ENCODE measurements around the gene C2orf15. TPM values are rescaled to one million over a fixed set of nuclear protein-coding genes. Genes with fewer than 3 reads are reported as not detected.
"Not testable (repeated sequence)": the region's sequence is repeated elsewhere in the genome, so short reads cannot be mapped to it uniquely, and the experiment has no call there.

The C2orf15 gene, protein sequence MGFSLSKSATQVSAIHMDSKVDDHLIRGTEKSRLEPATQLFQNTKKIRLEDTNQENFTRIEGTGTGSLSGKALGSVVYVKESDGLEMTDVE
- polyA plus RNA-seq (ENCODE audit: low read depth in 6 of 6), result 1 to 10 TPM in 5 of 6 donors, not detected in 1; 1.6 to 5.7 (median 3.4) TPM

- peak; percentile 98 for DNase-seq
- Mint-ChIP-seq H3K4me1 (peaks cover 8 to 13% (median 12%) of the 10 kb centered on the region in 3 donors), H3K9me3 (peaks cover 0 to 2% (median 0%) of the 10 kb centered on the region in 7 donors)
These were observed at the start of gene C2orf15 for GRCh38 chr2:99141110-99142108. TSS of gene C2orf15 (plus strand) at chr2:99141707. CDS start at chr2:99150559, 8,852 bp downstream.

GRCh38 chr2:99096728-99097127, 44.8 kb upstream of the C2orf15 start:
- H3K27me3 Mint-ChIP-seq, result no peaks in the 10 kb centered on the region
- DNase-seq (no peak), ATAC-seq (ENCODE audit: low read depth in 2 of 2) (no peak)
- no peak overlapping the region for H3K27ac Mint-ChIP-seq
- H3K4me3 Mint-ChIP-seq, result no peak overlapping the region
- H3K36me3 Mint-ChIP-seq, result peaks cover 0 to 16% of the 10 kb centered on the region in 2 donors
- peaks cover 0 to 22% (median 13%) of the 10 kb centered on the region in 7 donors for H3K9me3 Mint-ChIP-seq
- peaks cover 0 to 6% (median 0%) of the 10 kb centered on the region in 3 donors for H3K4me1 Mint-ChIP-seq

More at GRCh38 chr2:99141110-99142108, at the start of gene C2orf15:
- peak within 1 kb of the TSS; percentile 87 to 98 (median 98) for H3K4me3 Mint-ChIP-seq
- peak within 1 kb of the TSS; percentile 98 to 100 (median 99) for H3K27ac Mint-ChIP-seq
- H3K36me3 Mint-ChIP-seq, result peaks cover 4 to 5% of the 10 kb centered on the region in 2 donors
- ATAC-seq (ENCODE audit: low read depth in 2 of 2), result peak; percentile 81 to 82
- H3K27me3 Mint-ChIP-seq, result no peaks in the 10 kb centered on the region

DNA sequence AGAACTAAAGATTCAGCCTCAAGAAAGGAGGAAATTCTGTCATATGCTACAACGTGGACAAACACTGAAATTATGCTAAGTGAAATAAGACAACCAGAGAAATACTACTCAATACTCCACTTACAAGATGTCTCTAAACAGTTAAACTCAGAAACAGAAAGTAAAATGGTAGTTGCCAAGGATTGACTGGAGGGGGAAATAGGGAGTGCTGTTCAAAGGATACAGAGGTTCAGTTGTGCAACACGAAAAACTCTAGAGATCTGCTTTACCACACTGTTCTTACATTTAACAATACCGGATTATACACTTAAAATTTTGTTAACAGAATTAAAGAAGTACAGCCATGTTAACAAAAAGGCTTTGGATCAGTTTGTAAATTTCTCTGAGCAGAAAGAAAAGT, 39.8 kb upstream of the C2orf15 start:
- H3K4me3 Mint-ChIP-seq, result no peak overlapping the region
- peaks cover 0 to 11% (median 0%) of the 10 kb centered on the region in 3 donors for H3K4me1 Mint-ChIP-seq
- peak overlapping the region in 4 of 6 donors; percentile 14 to 94 (median 26) for H3K27ac Mint-ChIP-seq
- DNase-seq (no peak), ATAC-seq (ENCODE audit: low read depth in 2 of 2) (no peak)
- no peaks in the 10 kb centered on the region for H3K27me3 Mint-ChIP-seq
- H3K9me3 Mint-ChIP-seq, result no peaks in the 10 kb centered on the region
- H3K36me3 Mint-ChIP-seq, result peaks cover 9% of the 10 kb centered on the region in 2 donors

DNA sequence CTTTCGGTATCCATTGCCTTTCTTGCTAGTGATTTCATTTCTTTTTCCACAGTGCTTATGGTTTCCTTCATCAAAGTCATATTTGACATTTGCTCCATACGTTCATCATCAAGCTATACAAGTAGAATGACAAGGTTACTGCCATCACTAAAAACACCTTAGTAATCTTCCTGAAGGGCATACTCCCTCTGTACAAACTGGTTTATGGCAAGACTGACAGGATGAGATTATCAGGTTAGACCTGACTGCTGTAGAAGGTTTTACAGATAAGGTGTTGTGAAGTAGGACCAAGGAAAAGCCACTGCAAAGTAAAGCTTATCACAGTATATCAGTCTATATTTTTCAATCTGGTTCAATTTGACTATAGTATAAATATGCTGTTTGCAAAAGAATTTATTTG, 37.5 kb upstream of the C2orf15 start:
- no peak overlapping the region for H3K4me3 Mint-ChIP-seq
- no peak for DNase-seq
- H3K9me3 Mint-ChIP-seq, result no peaks in the 10 kb centered on the region
- no peak overlapping the region for H3K27ac Mint-ChIP-seq
- no peaks in the 10 kb centered on the region for H3K27me3 Mint-ChIP-seq
- H3K4me1 Mint-ChIP-seq, result peaks cover 0 to 11% (median 0%) of the 10 kb centered on the region in 3 donors
- no peak for ATAC-seq (ENCODE audit: low read depth in 2 of 2)
- H3K36me3 Mint-ChIP-seq, result peaks cover 7 to 14% of the 10 kb centered on the region in 2 donors

DNA sequence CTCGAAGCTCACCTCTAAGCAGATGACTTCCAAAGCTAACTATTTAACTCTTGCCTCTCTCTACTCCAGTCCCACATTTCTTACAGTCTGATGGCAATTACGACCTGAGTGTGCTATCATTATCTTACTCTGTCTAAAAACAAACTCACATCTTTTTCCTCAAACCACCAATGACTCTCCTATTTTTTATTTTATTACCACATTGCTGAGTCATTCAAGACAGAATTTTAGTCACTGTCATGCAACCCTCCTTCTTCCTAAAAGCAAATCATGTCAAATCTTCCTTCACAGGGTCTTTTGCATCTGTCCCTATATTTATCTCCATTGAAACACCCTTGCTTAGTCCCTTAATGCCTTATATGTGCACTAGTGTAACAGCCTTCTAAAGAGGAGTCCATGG, 34.6 kb upstream of the C2orf15 start:
- Mint-ChIP-seq H3K27me3 (no peaks in the 10 kb centered on the region), H3K36me3 (peaks cover 7 to 17% of the 10 kb centered on the region in 2 donors), H3K27ac (no peak overlapping the region)

GRCh38 chr2:99111236-99111635, 30.3 kb upstream of the C2orf15 start:
- H3K9me3 Mint-ChIP-seq, result no peaks in the 10 kb centered on the region
- DNase-seq, result no peak
- no peak for ATAC-seq (ENCODE audit: low read depth in 2 of 2)
- H3K4me3 Mint-ChIP-seq, result no peak overlapping the region
- no peak overlapping the region for H3K27ac Mint-ChIP-seq
- peaks cover 0 to 5% (median 0%) of the 10 kb centered on the region in 3 donors for H3K27me3 Mint-ChIP-seq
- no peaks in the 10 kb centered on the region for H3K4me1 Mint-ChIP-seq
- H3K36me3 Mint-ChIP-seq, result peaks cover 0 to 8% of the 10 kb centered on the region in 2 donors

More for the DNA sequence above, 34.6 kb upstream of the C2orf15 start:
- ATAC-seq (ENCODE audit: low read depth in 2 of 2) (no peak), DNase-seq (no peak)
- peaks cover 0 to 3% (median 0%) of the 10 kb centered on the region in 3 donors for H3K4me1 Mint-ChIP-seq
- no peak overlapping the region for H3K4me3 Mint-ChIP-seq
- H3K9me3 Mint-ChIP-seq, result no peaks in the 10 kb centered on the region

DNA sequence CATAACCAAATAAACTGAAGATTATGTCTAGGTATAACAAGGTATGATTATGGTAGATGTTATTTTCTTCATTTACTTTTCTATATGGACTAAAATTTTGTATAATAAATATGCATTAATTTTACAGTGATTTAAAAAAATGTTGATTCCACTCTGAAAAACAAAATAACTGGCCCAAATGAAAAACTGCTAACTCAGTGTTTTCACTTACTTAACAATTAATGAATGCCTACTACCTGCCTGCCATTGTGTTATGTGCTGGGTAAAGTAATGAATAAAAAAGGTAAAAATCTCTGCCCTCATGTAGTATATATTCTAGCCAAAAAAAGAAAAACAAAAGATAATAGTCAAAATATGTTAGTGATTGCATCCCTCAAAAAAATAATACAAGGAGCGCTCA, 29.6 kb upstream of the C2orf15 start:
- no peaks in the 10 kb centered on the region for H3K4me1 Mint-ChIP-seq
- no peak overlapping the region for H3K27ac Mint-ChIP-seq
- ATAC-seq (ENCODE audit: low read depth in 2 of 2) (no peak), DNase-seq (no peak)
- no peaks in the 10 kb centered on the region for H3K9me3 Mint-ChIP-seq
- peaks cover 0 to 5% (median 0%) of the 10 kb centered on the region in 3 donors for H3K27me3 Mint-ChIP-seq
- H3K4me3 Mint-ChIP-seq, result no peak overlapping the region
- peaks cover 0 to 8% of the 10 kb centered on the region in 2 donors for H3K36me3 Mint-ChIP-seq

- DNase-seq (no peak), ATAC-seq (ENCODE audit: low read depth in 2 of 2) (no peak)
- peak overlapping the region in 1 of 6 donors; percentile 86 for H3K27ac Mint-ChIP-seq
- no peaks in the 10 kb centered on the region for H3K9me3 Mint-ChIP-seq
- peaks cover 0 to 8% of the 10 kb centered on the region in 2 donors for H3K36me3 Mint-ChIP-seq
- no peaks in the 10 kb centered on the region for H3K4me1 Mint-ChIP-seq
- H3K4me3 Mint-ChIP-seq, result no peak overlapping the region
- peaks cover 0 to 5% (median 0%) of the 10 kb centered on the region in 3 donors for H3K27me3 Mint-ChIP-seq
These were observed 28.9 kb upstream of the C2orf15 start for GRCh38 chr2:99112617-99113016.

GRCh38 chr2:99127981-99128380, 13.5 kb upstream of the C2orf15 start:
- H3K4me1 Mint-ChIP-seq, result no peaks in the 10 kb centered on the region
- H3K27ac Mint-ChIP-seq, result no peak overlapping the region
- peaks cover 17 to 50% (median 39%) of the 10 kb centered on the region in 7 donors for H3K9me3 Mint-ChIP-seq
- DNase-seq (no peak), ATAC-seq (ENCODE audit: low read depth in 2 of 2) (no peak)
- H3K27me3 Mint-ChIP-seq, result no peaks in the 10 kb centered on the region
- no peak overlapping the region for H3K4me3 Mint-ChIP-seq
- peaks cover 31 to 42% of the 10 kb centered on the region in 2 donors for H3K36me3 Mint-ChIP-seq

DNA sequence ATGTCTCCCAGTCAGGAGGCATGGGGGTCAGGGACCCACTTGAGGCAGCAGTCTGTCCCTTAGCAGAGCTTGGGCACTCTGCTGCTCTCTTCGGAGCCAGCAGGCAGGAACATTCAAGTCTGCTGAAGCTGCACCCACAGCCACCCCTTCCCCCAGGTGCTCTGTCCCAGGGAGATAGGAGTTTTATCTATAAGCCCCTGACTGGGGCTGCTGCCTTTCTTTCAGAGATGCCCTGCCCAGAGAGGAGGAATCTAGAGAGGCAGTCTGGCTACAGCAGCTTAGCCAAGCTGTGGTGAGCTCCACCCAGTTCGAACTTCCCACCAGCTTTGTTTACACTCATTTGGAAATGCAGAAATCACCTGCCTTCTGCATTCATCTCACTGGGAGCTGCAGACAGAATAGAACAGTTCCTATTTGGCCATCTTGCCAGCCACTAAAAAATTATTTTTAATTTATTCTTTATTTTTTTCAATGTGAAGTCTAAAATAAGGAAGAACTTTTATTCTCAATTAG, 6.4 kb upstream of the C2orf15 start:
- not testable (repeated sequence) for H3K4me1 Mint-ChIP-seq; DNase-seq; H3K27me3 Mint-ChIP-seq; ATAC-seq (ENCODE audit: low read depth in 2 of 2); H3K4me3 Mint-ChIP-seq
- Mint-ChIP-seq H3K9me3 (peaks cover 9 to 42% (median 33%) of the 10 kb centered on the region in 7 donors), H3K36me3 (peaks cover 4 to 28% of the 10 kb centered on the region in 2 donors), H3K27ac (peak overlapping the region in 1 of 6 donors; percentile 11)

DNA sequence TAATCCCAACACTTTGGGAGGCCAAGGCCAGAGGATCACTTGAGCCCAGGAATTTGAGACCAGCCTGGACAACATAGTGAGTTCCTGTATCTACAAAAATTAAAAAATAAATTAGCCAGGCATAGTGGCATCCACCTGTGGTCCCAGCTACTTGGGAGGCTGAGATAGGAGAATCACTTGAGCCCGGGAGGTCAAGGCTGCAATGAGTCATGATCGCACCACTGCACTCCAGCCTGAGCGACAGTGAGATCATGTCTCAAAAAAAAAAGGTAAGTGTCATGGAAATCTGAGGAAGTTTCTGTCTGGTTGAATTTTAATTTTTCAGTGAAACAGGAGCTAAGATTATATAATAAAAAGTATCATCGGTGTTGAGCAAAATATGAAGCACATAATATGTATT, 2.5 kb upstream of the C2orf15 start:
- DNase-seq (no peak), ATAC-seq (ENCODE audit: low read depth in 2 of 2) (no peak)
- Mint-ChIP-seq H3K4me1 (peaks cover 8 to 15% (median 13%) of the 10 kb centered on the region in 3 donors), H3K27ac (peak overlapping the region in 1 of 6 donors; percentile 54), H3K36me3 (peaks cover 4 to 11% of the 10 kb centered on the region in 2 donors), H3K9me3 (peaks cover 2 to 5% (median 3%) of the 10 kb centered on the region in 7 donors), H3K4me3 (peak overlapping the region in 2 of 8 donors; percentile 95 to 98), H3K27me3 (no peaks in the 10 kb centered on the region)

DNA sequence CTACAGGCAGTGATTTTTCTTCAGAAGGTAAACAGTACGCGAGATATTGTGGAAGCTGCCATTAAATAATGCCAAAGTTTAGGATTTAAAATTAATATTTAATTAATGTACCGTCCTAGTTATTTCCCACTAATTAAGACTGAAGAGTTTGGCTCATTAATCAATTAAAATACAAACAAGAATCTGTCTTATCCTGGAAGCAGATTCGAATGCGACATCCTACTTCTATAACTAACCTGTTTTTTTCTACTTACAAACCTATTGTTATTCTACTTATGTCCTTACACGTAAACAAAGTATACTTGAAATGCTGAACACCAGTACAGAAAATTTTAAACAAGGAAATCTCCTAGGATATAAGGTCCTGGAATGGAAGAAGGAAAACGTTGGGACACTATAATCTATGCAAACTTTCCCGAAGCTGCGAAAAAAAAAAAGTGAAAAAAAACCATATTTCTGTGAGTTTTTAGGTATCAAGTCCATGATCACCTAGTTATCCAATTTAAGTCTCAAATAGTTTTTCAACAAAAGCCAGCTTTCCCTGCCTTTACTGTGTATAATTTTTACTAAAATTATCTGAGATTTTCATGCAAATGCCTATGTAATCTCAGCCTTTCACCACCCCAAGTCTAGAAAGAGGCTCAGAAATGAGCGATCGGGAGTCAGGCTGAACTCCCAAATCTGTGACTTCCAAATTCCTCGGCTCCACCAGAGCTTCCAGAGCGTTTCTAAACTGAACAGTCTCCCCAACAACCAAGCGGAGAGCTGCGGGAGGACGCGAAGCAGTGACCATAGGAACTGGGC, 1.2 kb upstream of the C2orf15 start:
- Mint-ChIP-seq H3K9me3 (peaks cover 0 to 2% (median 0%) of the 10 kb centered on the region in 7 donors), H3K4me3 (peak overlapping the region; percentile 87 to 98 (median 98)), H3K27me3 (no peaks in the 10 kb centered on the region), H3K4me1 (peaks cover 8 to 13% (median 12%) of the 10 kb centered on the region in 3 donors), H3K27ac (peak overlapping the region; percentile 98 to 100 (median 99)), H3K36me3 (peaks cover 4 to 5% of the 10 kb centered on the region in 2 donors)
- ATAC-seq (ENCODE audit: low read depth in 2 of 2), result no peak
- no peak for DNase-seq

- H3K9me3 Mint-ChIP-seq, result peaks cover 0 to 2% (median 0%) of the 10 kb centered on the region in 7 donors
- ATAC-seq (ENCODE audit: low read depth in 2 of 2), result no peak
- H3K36me3 Mint-ChIP-seq, result peaks cover 4 to 5% of the 10 kb centered on the region in 2 donors
- H3K27me3 Mint-ChIP-seq, result no peaks in the 10 kb centered on the region
- DNase-seq, result no peak
- H3K27ac Mint-ChIP-seq, result peak overlapping the region; percentile 98 to 100 (median 99)
- peak overlapping the region; percentile 87 to 98 (median 98) for H3K4me3 Mint-ChIP-seq
- peaks cover 8 to 13% (median 12%) of the 10 kb centered on the region in 3 donors for H3K4me1 Mint-ChIP-seq
These were observed 722 bp upstream of the C2orf15 start for GRCh38 chr2:99140860-99141109.

Data from naive B cell (primary cell).